Fibroblast of pulmonary artery (primary cell): ENCODE data around the gene IER5L.

Experiments used
- DNase-seq: peaks from one replicate; pipeline ENCODE4 v3.0.0-alpha.2; 2010; ENCODE audit warnings: low read depth
- H3K4me3 ChIP-seq: replicated peaks from 2 replicates; pipeline ENCODE4 v1.5.1; 2011; ENCODE audit warnings: low read depth, mild to moderate bottlenecking, control low read depth, low read length, moderate library complexity
- CTCF ChIP-seq: IDR thresholded peaks from 2 replicates; pipeline ENCODE4 v1.5.1; 2011; ENCODE audit warnings: mild to moderate bottlenecking, control low read depth, low read length, inconsistent platforms; ENCODE audit errors: missing control alignments

The IER5L gene

DNA sequence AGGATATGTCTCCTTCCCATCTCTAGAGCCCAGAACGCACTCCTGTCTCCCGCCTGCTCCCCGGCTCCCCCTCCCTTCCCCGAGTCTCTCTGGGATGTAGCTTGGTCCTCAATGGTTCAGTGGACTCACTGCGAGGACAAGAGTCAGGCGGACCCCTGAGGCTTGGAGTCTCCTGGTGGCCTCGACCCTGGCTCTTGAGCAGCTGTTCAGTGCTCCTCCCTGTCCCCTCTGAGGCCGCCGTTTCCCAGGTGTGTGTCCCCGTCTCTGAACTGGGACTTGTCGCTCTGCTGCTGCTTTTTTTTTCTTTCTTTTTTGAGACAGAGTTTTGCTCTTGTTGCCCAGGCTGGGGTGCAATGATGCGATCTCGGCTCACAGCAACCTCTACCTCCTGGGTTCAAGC is 44.8 kb upstream of the IER5L start:
- DNase-seq, result no peak
- no peak for TF ChIP-seq CTCF
- H3K4me3 ChIP-seq, result no peak overlapping the region

GRCh38 chr9:129221979-129222635 is 44.0 kb upstream of the IER5L start:
- DNase-seq, result no peak
- no peak overlapping the region for H3K4me3 ChIP-seq
- TF ChIP-seq CTCF, result no peak

DNA sequence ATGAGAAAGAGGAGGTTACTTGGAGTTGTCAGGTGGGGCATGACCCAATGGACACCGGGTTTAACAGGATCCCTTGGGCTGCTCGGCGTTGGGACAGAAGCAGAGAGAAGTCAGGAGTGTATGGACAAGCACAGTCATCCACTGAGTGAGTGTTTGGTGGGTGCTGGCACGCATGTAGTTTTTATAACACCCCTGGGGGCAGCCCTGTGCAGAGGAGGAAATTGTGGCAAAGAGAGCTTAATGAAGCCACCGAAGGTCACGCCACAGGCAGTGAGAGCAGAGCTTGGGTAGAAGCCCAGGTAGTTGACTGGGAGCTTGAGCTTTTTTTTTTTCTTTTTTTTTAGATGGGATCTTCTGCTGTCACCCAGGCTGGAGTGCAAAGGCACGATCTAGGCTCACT is 43.2 kb upstream of the IER5L start:
- DNase-seq, result no peak
- TF ChIP-seq CTCF, result no peak
- no peak overlapping the region for H3K4me3 ChIP-seq

DNA sequence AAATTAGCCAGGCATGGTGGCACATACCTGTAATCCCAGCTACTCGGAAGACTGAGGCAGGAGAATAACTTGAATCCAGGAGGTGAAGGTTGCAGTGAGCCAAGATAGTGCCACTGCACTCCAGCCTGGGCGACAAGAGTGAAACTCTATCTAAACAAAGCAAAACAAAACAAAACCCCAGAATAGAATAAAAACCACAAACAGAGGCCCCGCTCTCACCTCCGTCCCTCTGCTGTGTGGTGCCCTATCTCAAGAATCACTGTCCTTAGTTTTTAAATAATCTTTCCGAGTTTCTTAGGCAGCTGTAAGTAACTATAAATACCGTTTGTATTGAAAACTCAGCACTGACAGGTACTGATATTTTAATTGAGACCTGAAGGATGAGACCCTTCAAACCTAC is 42.7 kb upstream of the IER5L start:
- TF ChIP-seq CTCF, result no peak
- DNase-seq, result no peak

GRCh38 chr9:129218918-129219317 is 40.9 kb upstream of the IER5L start:
- DNase-seq, result no peak
- TF ChIP-seq CTCF, result no peak
- H3K4me3 ChIP-seq, result no peak overlapping the region

More for the DNA sequence above, 42.7 kb upstream of the IER5L start:
- H3K4me3 ChIP-seq, result no peak overlapping the region

- H3K4me3 ChIP-seq, result no peak overlapping the region
- TF ChIP-seq CTCF, result no peak
- no peak for DNase-seq
Observed at GRCh38 chr9:129218272-129218625, 40.2 kb upstream of the IER5L start.

DNA sequence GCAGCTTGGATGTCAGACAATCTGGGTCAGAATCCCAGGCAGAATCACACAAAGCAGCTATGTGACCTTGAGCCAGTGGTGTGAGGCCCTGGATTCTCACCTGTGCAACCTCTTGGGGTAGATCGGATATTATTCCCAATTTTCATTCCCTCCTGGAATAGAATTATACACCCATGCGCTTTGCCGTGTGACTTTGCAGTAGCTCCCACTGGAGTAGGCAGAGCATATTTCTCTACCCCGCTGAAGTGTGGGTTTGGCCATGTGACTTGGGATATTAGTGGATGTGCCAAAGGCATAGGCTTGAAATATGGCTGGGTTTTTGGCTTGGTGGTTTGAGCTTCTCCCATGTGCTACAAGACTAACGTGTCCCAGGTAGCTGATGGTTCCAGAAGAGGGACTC is 35.5 kb upstream of the IER5L start:
- no peak overlapping the region for H3K4me3 ChIP-seq
- TF ChIP-seq CTCF, result no peak
- DNase-seq, result no peak
